Right lobe of liver (tissue), 4 donors: ENCODE measurements around the gene INCA1.

ENCODE experiments used
- CTCF ChIP-seq, 4 donors: fragments of 200-600 bp in 3 of 4; fragments of 450-650 bp in 1 of 4; IDR thresholded peaks; one replicate each; pipeline versions ENCODE4 v1.5.1 to v1.8.0; 2016 to 2022; ENCODE audit warnings: antibody characterized with exemption in 4 of 4, mild to moderate bottlenecking in 2 of 4
- POLR2A ChIP-seq: fragments of 450-650 bp; IDR thresholded peaks from one replicate; pipeline ENCODE4 v1.6.1; 2017; ENCODE audit warnings: antibody characterized with exemption, mild to moderate bottlenecking
- donor health status: DM: no; HTN: no; CAD: no.
- donor health status: DM: no; HTN: no; CAD: no.
- donor health status: DM: no; HTN: yes; CAD: no.

- TF ChIP-seq POLR2A (no peak), CTCF (IDR thresholded peaks at IDR 0.05) (no peak)
Observed at GRCh38 chr17:5027916-5028315, 30.6 kb upstream of the INCA1 start.
